T-helper 2 cell treated with Interferon-gamma antibody and Interleukin-4, amounts not matched to agents 5 μg/mL and 100 μg/mL, for 36 hours (primary cell): ENCODE data around the gene EPC2.
"Not testable (repeated sequence)": the region's sequence is repeated elsewhere in the genome, so short reads cannot be mapped to it uniquely, and the experiment has no call there.

Experiments used
- DNase-seq: peaks from one replicate; pipeline ENCODE4 v3.0.0; 2021; ENCODE audit warnings: low spot score
- H3K27ac Mint-ChIP-seq: one replicate; pipeline ENCODE4 v1.8.0; 2021; ENCODE audit warnings: mild to moderate bottlenecking, mixed read lengths
- H3K27me3 Mint-ChIP-seq: one replicate; pipeline ENCODE4 v1.8.0; 2021; ENCODE audit warnings: low read depth, mixed read lengths
- H3K36me3 Mint-ChIP-seq: one replicate; pipeline ENCODE4 v1.8.0; 2021; ENCODE audit warnings: low read depth, mixed read lengths
- H3K4me1 Mint-ChIP-seq: one replicate; pipeline ENCODE4 v1.8.0; 2021; ENCODE audit warnings: low read depth, mixed read lengths
- H3K4me3 Mint-ChIP-seq: one replicate; pipeline ENCODE4 v1.8.0; 2022; ENCODE audit warnings: mild to moderate bottlenecking, moderate library complexity, mixed read lengths
- H3K9me3 Mint-ChIP-seq: one replicate; pipeline ENCODE4 v1.8.0; 2021; ENCODE audit warnings: mixed read lengths

Gene EPC2

DNA sequence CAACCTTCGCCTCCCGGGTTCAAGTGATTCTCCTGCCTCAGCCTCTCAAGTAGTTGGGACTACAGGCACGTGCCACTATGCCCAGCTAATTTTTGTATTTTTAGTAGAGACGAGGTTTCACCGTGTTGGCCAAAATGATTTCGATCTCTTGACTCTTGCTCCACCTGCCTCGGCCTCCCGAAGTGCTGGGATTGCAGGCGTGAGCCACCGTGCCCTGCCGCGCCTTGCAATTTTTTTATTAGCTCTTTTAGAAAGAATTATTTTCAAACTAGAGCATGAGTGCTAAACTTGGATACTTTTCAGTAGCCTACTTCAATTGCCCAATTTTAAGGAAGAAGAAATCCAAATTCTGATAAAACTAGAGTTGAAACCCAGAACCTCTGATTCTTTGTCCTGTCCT lies 3.2 kb downstream of the EPC2 start:
- not testable (repeated sequence) for H3K27me3 Mint-ChIP-seq, H3K36me3 Mint-ChIP-seq, DNase-seq, H3K9me3 Mint-ChIP-seq, H3K27ac Mint-ChIP-seq
- peak overlapping the region; percentile 3 for H3K4me3 Mint-ChIP-seq
- peaks cover 47% of the 10 kb centered on the region for H3K4me1 Mint-ChIP-seq

DNA sequence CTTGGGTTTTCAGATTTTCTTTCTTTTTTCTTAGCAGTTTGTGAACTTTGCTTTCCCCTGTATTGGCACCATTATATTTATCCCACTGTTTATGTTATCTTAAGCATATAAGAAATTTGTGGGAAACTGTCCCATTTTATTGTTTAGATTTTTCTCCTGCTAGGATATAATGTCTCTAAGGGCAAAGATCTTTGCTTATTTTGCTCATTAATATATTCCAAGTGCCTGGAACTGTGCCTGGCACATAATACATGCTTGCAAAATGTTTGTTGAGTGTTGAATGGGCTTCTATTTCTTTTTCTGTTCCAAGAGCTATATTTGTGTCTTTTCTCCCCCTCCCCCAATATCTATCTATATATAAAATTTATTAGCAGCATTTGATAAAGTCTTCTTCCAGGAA lies 5.4 kb downstream of the EPC2 start:
- peaks cover 9% of the 10 kb centered on the region for H3K36me3 Mint-ChIP-seq
- no peaks in the 10 kb centered on the region for H3K27me3 Mint-ChIP-seq
- no peak for DNase-seq
- H3K4me1 Mint-ChIP-seq, result peaks cover 52% of the 10 kb centered on the region
- H3K4me3 Mint-ChIP-seq, result no peak overlapping the region
- H3K9me3 Mint-ChIP-seq, result no peaks in the 10 kb centered on the region
- H3K27ac Mint-ChIP-seq, result no peak overlapping the region

DNA sequence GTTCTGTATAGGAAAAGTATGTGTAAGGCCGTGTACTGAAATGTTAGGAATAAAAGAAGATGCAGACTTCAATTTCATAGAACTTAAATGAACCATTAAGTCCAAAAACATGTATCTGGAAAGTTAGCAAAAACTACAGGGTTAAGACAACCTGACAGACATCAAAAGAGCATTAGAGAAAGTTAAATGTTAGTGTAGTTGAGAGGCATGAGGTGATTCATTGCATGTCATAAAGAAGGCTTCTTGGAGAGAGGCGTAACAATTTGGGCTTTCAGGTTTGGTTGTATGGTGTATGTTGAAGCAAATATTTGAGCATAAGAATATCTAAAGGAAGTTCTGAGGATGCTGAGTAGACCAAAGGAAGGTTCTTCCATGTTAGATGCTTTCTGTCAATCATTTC lies 6.3 kb downstream of the EPC2 start:
- no peak overlapping the region for H3K4me3 Mint-ChIP-seq
- H3K27ac Mint-ChIP-seq, result no peak overlapping the region
- no peak for DNase-seq
- no peaks in the 10 kb centered on the region for H3K27me3 Mint-ChIP-seq
- no peaks in the 10 kb centered on the region for H3K9me3 Mint-ChIP-seq
- peaks cover 7% of the 10 kb centered on the region for H3K36me3 Mint-ChIP-seq
- peaks cover 54% of the 10 kb centered on the region for H3K4me1 Mint-ChIP-seq

DNA sequence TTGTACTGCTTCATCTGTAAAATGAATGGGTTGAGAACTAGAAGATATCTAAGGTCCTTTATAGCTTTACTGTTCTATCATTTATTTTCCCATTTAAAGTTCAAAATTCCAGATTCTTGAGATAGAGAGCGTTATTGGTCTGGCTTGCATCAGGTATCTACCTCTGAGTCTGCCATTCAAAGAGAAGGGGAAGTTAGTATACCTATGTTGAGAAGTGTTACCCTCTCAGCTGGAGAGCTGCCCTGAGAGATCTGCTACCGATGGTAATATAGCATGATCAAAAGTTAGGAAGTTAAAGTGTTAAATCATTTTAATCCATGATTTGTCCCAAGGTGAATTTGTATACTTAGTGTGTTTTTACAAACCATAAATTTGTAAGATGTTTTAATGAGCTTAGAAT lies 7.4 kb downstream of the EPC2 start:
- Mint-ChIP-seq H3K4me1 (peaks cover 62% of the 10 kb centered on the region), H3K27ac (no peak overlapping the region), H3K36me3 (peaks cover 5% of the 10 kb centered on the region), H3K4me3 (no peak overlapping the region), H3K27me3 (no peaks in the 10 kb centered on the region), H3K9me3 (no peaks in the 10 kb centered on the region)
- DNase-seq, result no peak

DNA sequence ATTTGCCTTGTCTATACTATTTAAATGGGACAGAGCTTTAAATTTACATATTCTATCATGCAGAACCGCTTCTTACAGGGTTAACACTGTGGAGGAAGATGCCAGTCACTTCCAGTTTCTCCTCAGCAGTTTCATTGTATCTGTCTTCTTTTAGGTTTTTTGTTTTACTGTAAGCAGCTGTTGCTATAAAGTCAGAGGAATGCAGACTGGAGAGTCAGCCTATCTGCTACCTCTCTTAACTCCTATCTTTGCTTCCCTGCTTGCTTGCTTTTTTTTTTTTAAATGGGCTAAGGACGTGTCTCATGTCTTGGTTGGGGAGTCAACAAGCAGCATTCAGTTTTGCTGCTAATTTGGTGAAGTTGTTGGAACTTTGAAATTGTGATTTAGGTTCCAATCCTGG lies 8.9 kb downstream of the EPC2 start:
- Mint-ChIP-seq H3K4me1 (peaks cover 74% of the 10 kb centered on the region), H3K27ac (no peak overlapping the region), H3K27me3 (no peaks in the 10 kb centered on the region), H3K36me3 (peaks cover 5% of the 10 kb centered on the region), H3K9me3 (no peaks in the 10 kb centered on the region), H3K4me3 (peak overlapping the region; percentile 36)
- no peak for DNase-seq

DNA sequence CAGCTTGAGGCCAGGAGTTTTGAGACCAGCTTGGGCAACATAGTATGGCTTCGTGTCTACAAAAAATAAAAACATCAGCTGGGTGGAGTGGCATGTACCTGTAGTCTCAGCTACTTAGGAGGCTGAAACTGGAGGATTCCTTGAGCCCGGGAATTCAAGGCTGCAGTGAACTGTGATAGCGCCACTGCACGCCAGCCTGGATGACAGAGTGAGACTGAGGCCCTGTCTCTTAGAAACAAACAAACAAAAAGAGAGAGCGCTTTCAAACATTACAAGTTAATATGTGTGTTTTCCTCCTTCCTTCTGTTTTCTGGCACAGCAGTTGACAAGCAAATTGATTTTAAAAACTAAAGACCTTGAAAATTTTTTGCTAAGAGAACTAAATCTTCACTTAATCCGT lies 9.9 kb downstream of the EPC2 start:
- H3K27me3 Mint-ChIP-seq, result no peaks in the 10 kb centered on the region
- no peak for DNase-seq
- peaks cover 73% of the 10 kb centered on the region for H3K4me1 Mint-ChIP-seq
- no peak overlapping the region for H3K4me3 Mint-ChIP-seq
- H3K9me3 Mint-ChIP-seq, result no peaks in the 10 kb centered on the region
- H3K27ac Mint-ChIP-seq, result no peak overlapping the region
- no peaks in the 10 kb centered on the region for H3K36me3 Mint-ChIP-seq

DNA sequence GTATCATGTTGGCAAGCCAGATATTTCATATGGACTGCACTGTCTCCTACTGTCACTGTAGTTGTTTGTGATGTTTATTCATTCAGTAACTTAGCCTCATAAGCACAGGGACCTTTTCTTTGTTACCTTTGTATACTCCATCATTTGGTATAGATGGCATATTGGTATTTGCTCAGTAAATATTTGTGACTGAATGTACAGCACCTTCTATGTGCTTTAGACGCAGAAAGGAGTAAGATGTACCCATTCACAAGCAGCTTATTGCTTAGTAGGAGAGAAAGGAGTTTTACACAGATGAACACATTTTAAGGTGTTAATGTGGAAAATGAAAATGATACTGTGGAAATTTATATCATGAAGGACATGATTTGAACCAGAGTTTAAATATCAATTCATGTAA lies 12.0 kb downstream of the EPC2 start:
- Mint-ChIP-seq H3K4me1 (peaks cover 74% of the 10 kb centered on the region), H3K27ac (no peak overlapping the region), H3K36me3 (peaks cover 6% of the 10 kb centered on the region), H3K27me3 (no peaks in the 10 kb centered on the region), H3K4me3 (no peak overlapping the region), H3K9me3 (peaks cover 4% of the 10 kb centered on the region)
- DNase-seq, result no peak

DNA sequence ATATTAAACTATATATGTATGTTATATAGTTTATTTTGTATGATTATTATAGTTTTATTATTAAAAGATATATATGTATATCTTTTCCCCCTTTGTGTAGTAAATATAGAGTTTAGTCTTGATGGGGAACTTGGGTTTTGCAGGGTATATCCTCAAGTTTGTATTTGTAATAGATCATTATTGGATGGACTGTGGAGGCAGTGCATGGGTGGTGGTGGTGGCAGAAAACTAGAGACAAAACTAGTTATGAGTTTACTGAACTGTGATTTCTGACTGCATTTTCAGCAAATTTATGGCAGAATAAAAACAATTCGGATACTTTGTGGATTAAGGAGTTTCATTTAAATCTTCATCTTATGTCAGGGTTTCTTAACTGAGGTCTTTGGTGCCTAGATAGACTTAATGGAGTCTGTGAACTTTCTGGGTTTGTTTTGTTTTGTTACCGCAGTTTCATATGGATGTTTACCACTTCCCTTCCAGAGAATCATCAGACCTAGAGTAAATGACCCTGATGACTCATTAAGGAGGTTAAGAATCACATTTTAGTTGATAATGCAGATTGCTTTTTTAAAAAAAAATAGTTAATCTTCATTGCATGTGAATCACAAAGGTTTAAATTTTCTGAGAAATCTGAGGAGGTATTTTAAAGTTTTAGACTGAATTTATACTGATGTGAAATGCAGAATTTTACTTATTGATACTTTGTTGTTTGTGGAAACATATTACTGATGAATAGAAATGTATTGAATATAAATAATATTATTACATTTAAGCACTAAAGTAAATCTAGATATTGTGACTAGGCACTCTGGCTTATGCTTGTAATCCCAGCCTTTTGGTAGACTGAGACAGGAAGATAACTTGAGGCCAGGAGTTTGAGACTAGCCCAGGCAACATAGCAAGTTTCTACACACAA lies 14.5 kb downstream of the EPC2 start:
- H3K36me3 Mint-ChIP-seq, result peaks cover 11% of the 10 kb centered on the region
- H3K9me3 Mint-ChIP-seq, result peaks cover 7% of the 10 kb centered on the region
- H3K27me3 Mint-ChIP-seq, result no peaks in the 10 kb centered on the region
- peak overlapping the region; percentile 80 for H3K27ac Mint-ChIP-seq
- no peak for DNase-seq
- H3K4me3 Mint-ChIP-seq, result peak overlapping the region; percentile 74
- H3K4me1 Mint-ChIP-seq, result peaks cover 50% of the 10 kb centered on the region

DNA sequence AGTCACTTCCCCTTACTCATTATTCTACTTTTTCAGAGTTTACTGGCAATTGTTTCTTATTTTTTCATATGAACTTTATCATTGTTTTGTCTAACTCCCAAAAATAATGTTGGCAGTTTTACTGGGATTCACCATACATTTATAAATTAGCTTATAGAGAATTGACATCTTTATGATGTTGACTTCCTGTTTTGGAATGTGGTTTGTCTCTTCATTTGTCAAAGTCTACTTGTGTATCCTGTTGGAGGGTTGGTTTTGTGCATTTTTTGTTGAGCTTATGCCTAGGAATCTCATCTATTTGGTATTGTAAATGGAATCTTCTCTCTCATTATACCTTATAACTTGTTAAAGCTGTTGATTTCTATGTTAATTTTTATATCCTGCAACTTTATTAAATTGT lies 16.4 kb downstream of the EPC2 start:
- peaks cover 14% of the 10 kb centered on the region for H3K36me3 Mint-ChIP-seq
- DNase-seq, result no peak
- no peaks in the 10 kb centered on the region for H3K27me3 Mint-ChIP-seq
- H3K9me3 Mint-ChIP-seq, result peaks cover 7% of the 10 kb centered on the region
- H3K4me3 Mint-ChIP-seq, result peak overlapping the region; percentile 57
- H3K4me1 Mint-ChIP-seq, result peaks cover 46% of the 10 kb centered on the region
- peak overlapping the region; percentile 67 for H3K27ac Mint-ChIP-seq

GRCh38 chr2:148662332-148662731 lies 17.8 kb downstream of the EPC2 start:
- not testable (repeated sequence) for H3K27me3 Mint-ChIP-seq, H3K9me3 Mint-ChIP-seq, DNase-seq, H3K4me3 Mint-ChIP-seq, H3K27ac Mint-ChIP-seq
- H3K36me3 Mint-ChIP-seq, result peaks cover 14% of the 10 kb centered on the region
- H3K4me1 Mint-ChIP-seq, result peaks cover 45% of the 10 kb centered on the region

GRCh38 chr2:148664229-148664628 lies 19.7 kb downstream of the EPC2 start:
- Mint-ChIP-seq H3K27ac (no peak overlapping the region), H3K36me3 (peaks cover 14% of the 10 kb centered on the region), H3K27me3 (no peaks in the 10 kb centered on the region), H3K9me3 (peaks cover 7% of the 10 kb centered on the region), H3K4me3 (no peak overlapping the region), H3K4me1 (peaks cover 45% of the 10 kb centered on the region)
- no peak for DNase-seq

GRCh38 chr2:148666555-148666954 lies 22.0 kb downstream of the EPC2 start:
- Mint-ChIP-seq H3K9me3 (peaks cover 2% of the 10 kb centered on the region), H3K27ac (no peak overlapping the region), H3K36me3 (peaks cover 8% of the 10 kb centered on the region), H3K4me1 (peaks cover 34% of the 10 kb centered on the region), H3K4me3 (no peak overlapping the region), H3K27me3 (no peaks in the 10 kb centered on the region)
- no peak for DNase-seq

DNA sequence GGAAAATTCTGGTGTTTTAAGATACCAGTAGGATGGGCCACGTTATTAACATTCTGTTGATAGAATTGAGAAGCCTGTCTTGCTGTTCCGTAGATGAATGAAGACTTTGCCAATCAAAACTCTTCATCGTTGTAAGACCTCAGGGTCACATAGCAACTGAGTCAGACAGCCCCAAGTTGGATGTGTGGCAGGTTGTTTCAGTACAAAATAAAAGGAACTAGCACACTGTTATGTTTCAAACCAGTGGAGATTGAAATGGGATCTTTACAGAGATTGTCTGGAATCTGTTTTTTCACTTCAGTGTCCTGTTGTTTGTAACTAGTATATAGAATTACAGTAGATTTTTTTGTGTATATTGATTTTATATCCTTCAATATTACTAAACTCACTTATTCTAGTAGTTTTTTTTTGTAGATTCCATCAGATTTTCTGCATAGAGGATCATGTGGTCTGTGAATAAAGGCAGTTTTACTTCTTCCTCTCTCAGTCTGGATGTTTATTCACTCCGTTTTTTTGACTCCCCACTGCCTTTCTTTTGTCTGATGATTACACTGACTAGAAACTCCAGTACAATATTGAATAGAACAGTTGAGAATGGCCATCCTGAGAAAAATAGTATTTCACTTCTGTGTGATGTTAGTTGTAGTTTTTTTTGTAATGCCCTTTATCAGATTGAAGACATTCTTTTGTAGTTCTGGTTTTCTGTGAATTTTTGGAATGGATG lies 22.7 kb downstream of the EPC2 start:
- DNase-seq, result no peak
- Mint-ChIP-seq H3K36me3 (peaks cover 9% of the 10 kb centered on the region), H3K27me3 (no peaks in the 10 kb centered on the region), H3K9me3 (peaks cover 3% of the 10 kb centered on the region), H3K27ac (no peak overlapping the region), H3K4me3 (no peak overlapping the region), H3K4me1 (peaks cover 35% of the 10 kb centered on the region)

GRCh38 chr2:148670773-148671172 lies 26.2 kb downstream of the EPC2 start:
- Mint-ChIP-seq H3K27ac (no peak overlapping the region), H3K4me3 (no peak overlapping the region), H3K9me3 (peaks cover 4% of the 10 kb centered on the region), H3K27me3 (no peaks in the 10 kb centered on the region), H3K4me1 (peaks cover 36% of the 10 kb centered on the region), H3K36me3 (peaks cover 9% of the 10 kb centered on the region)
- no peak for DNase-seq
